Measurements from ENCODE around the gene WNT9A.

The WNT9A gene

GRCh38 chr1:227934476-227935313 is 13.0 kb downstream of the WNT9A start:
- Histone ChIP-seq H4K20me1 (ENCODE audit: control insufficient read depth, insufficient read depth, low read depth, low read length) (no peaks in the 10 kb centered on the region), H3K4me2 (ENCODE audit: low read length) (no peak overlapping the region), H3K9me2 (replicated peaks; ENCODE audit: control insufficient read depth, low read length) (no peaks in the 10 kb centered on the region), H3K9me3 (ENCODE audit: control insufficient read depth, insufficient read depth, low read length) (no peaks in the 10 kb centered on the region), H3K4me1 (ENCODE audit: control insufficient read depth, low read length) (no peaks in the 10 kb centered on the region), H3K27me3 (ENCODE audit: control insufficient read depth, low read length) (peaks cover 9% of the 10 kb centered on the region; the same call in 1 of the 2 replicates), H3K36me3 (ENCODE audit: control insufficient read depth, low read length) (no peaks in the 10 kb centered on the region), H3K79me2 (ENCODE audit: control insufficient read depth, low read length) (no peaks in the 10 kb centered on the region), H3K27ac (ENCODE audit: low read depth, low read length) (no peak overlapping the region), H3K4me3 (ENCODE audit: low read length) (no peak overlapping the region), H3F3A (ENCODE audit: control insufficient read depth, insufficient read depth) (no peaks in the 10 kb centered on the region)
- TF ChIP-seq EZH2phosphoT487 (IDR thresholded peaks at IDR 0.05; ENCODE audit: borderline replicate concordance, low read length), result no peak
- no peak for TF ChIP-seq CTCF (IDR thresholded peaks at IDR 0.05; ENCODE audit: low read depth, low read length, poor library complexity, severe bottlenecking)

GRCh38 chr1:227929751-227930472 is 17.8 kb downstream of the WNT9A start:
- H3K36me3 ChIP-seq (ENCODE audit: control insufficient read depth, low read length), result no peaks in the 10 kb centered on the region
- no peaks in the 10 kb centered on the region for H3K79me2 ChIP-seq (ENCODE audit: control insufficient read depth, low read length)
- no peak overlapping the region for H3K4me3 ChIP-seq (ENCODE audit: low read length)
- no peaks in the 10 kb centered on the region for H3F3A ChIP-seq (ENCODE audit: control insufficient read depth, insufficient read depth)
- H3K4me1 ChIP-seq (ENCODE audit: control insufficient read depth, low read length), result no peaks in the 10 kb centered on the region
- H3K27me3 ChIP-seq (ENCODE audit: control insufficient read depth, low read length), result peaks cover 4% of the 10 kb centered on the region; the same call in 1 of the 2 replicates
- TF ChIP-seq CTCF (IDR thresholded peaks at IDR 0.05; ENCODE audit: low read depth, low read length, poor library complexity, severe bottlenecking), result no peak
- no peak for TF ChIP-seq EZH2phosphoT487 (IDR thresholded peaks at IDR 0.05; ENCODE audit: borderline replicate concordance, low read length)
- H4K20me1 ChIP-seq (ENCODE audit: control insufficient read depth, insufficient read depth, low read depth, low read length), result no peaks in the 10 kb centered on the region
- H3K4me2 ChIP-seq (ENCODE audit: low read length), result no peak overlapping the region
- H3K27ac ChIP-seq (ENCODE audit: low read depth, low read length), result no peak overlapping the region
- H3K9me3 ChIP-seq (ENCODE audit: control insufficient read depth, insufficient read depth, low read length), result no peaks in the 10 kb centered on the region
- H3K9me2 ChIP-seq (replicated peaks; ENCODE audit: control insufficient read depth, low read length), result no peaks in the 10 kb centered on the region

- H3K9me2 ChIP-seq (replicated peaks; ENCODE audit: control insufficient read depth, low read length), result no peaks in the 10 kb centered on the region
- H4K20me1 ChIP-seq (ENCODE audit: control insufficient read depth, insufficient read depth, low read depth, low read length), result no peaks in the 10 kb centered on the region
- no peaks in the 10 kb centered on the region for H3K79me2 ChIP-seq (ENCODE audit: control insufficient read depth, low read length)
- TF ChIP-seq CTCF (IDR thresholded peaks at IDR 0.05; ENCODE audit: low read depth, low read length, poor library complexity, severe bottlenecking) (no peak), EZH2phosphoT487 (IDR thresholded peaks at IDR 0.05; ENCODE audit: borderline replicate concordance, low read length) (no peak)
- no peaks in the 10 kb centered on the region for H3K9me3 ChIP-seq (ENCODE audit: control insufficient read depth, insufficient read depth, low read length)
- no peaks in the 10 kb centered on the region for H3K36me3 ChIP-seq (ENCODE audit: control insufficient read depth, low read length)
- H3K4me1 ChIP-seq (ENCODE audit: control insufficient read depth, low read length), result no peaks in the 10 kb centered on the region
- no peaks in the 10 kb centered on the region for H3F3A ChIP-seq (ENCODE audit: control insufficient read depth, insufficient read depth)
- no peaks in the 10 kb centered on the region for H3K27me3 ChIP-seq (ENCODE audit: control insufficient read depth, low read length)
- no peak overlapping the region for H3K4me3 ChIP-seq (ENCODE audit: low read length)
- H3K4me2 ChIP-seq (ENCODE audit: low read length), result no peak overlapping the region
- no peak overlapping the region for H3K27ac ChIP-seq (ENCODE audit: low read depth, low read length)
Measured at GRCh38 chr1:227928811-227929375, 18.8 kb downstream of the WNT9A start.
